Suprapubic skin (tissue), 3 donors: ENCODE results near the gene AHRR.

Source experiments
- CTCF ChIP-seq, 2 donors: fragments of 200-600 bp in 1 of 2; fragments of 450-650 bp in 1 of 2; sonication (generic) in 1 of 2; IDR thresholded peaks; one replicate each; pipeline ENCODE4 v1.5.1; 2016 to 2019; ENCODE audit warnings: antibody characterized with exemption in 2 of 2, mild to moderate bottlenecking in 1 of 2, moderate library complexity in 1 of 2
- POLR2AphosphoS5 ChIP-seq, 3 donors: sonication (generic); formaldehyde crosslinking; IDR thresholded peaks; one replicate each; pipeline ENCODE4 v1.6.1; 2017; ENCODE audit warnings: antibody characterized with exemption in 3 of 3

- TF ChIP-seq CTCF (IDR thresholded peaks at IDR 0.05), result no peak
- TF ChIP-seq POLR2AphosphoS5 (IDR thresholded peaks at IDR 0.05), result no peak
Observed at GRCh38 chr5:368183-369084, 46.9 kb downstream of the AHRR start.
